Gastroesophageal sphincter (tissue), 3 donors: Measurements from ENCODE around the gene HILPDA.

Experiments used
- EP300 ChIP-seq: sonication (generic); formaldehyde crosslinking; IDR thresholded peaks from one replicate; pipeline ENCODE4 v1.6.1; 2017; ENCODE audit warnings: antibody characterized with exemption, mild to moderate bottlenecking
- POLR2A ChIP-seq, 2 donors: fragments of 450-650 bp; IDR thresholded peaks; one replicate each; pipeline ENCODE4 v1.6.1; 2017; ENCODE audit warnings: antibody characterized with exemption in 2 of 2, mild to moderate bottlenecking in 2 of 2, moderate library complexity in 1 of 2
- TF ChIP-seq, protein P1 (sequence below), 4 experiments: fragments of 200-600 bp in 2 of 4; fragments of 450-650 bp in 2 of 4; sonication (generic) in 1 of 4; IDR thresholded peaks; one replicate each; pipeline ENCODE4 v1.5.1; 2017 to 2019; ENCODE audit warnings: antibody characterized with exemption in 4 of 4, mild to moderate bottlenecking in 2 of 4, moderate library complexity in 2 of 4

DNA sequence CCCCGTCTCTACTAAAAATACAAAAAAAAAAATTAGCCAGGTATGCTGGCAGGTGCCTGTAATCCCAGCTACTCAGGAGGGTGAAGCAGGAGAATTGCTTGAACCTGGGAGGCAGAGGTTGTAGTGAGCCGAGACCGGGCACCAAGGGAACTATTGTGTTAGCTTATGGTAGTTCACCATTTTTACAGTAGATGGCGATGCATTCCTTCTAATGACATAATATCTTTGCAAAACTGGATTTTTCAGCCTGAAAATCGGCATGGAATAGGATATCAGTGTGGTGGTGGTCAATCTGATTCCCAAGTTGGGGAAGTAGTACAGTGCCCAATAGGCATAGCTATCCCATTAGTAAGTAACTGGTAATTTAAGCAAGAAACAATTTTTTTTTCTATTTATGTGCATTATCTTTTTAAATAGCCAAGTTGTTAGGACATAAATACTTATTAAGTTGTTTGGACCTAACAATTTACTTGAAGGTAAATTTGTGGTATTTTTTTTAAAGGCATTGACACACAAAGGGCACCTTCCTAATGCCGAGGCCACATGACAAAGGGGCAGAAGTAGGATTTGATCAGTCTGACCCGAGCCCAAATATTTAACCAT is 28.3 kb upstream of the HILPDA start:
- TF ChIP-seq, protein P1, sequence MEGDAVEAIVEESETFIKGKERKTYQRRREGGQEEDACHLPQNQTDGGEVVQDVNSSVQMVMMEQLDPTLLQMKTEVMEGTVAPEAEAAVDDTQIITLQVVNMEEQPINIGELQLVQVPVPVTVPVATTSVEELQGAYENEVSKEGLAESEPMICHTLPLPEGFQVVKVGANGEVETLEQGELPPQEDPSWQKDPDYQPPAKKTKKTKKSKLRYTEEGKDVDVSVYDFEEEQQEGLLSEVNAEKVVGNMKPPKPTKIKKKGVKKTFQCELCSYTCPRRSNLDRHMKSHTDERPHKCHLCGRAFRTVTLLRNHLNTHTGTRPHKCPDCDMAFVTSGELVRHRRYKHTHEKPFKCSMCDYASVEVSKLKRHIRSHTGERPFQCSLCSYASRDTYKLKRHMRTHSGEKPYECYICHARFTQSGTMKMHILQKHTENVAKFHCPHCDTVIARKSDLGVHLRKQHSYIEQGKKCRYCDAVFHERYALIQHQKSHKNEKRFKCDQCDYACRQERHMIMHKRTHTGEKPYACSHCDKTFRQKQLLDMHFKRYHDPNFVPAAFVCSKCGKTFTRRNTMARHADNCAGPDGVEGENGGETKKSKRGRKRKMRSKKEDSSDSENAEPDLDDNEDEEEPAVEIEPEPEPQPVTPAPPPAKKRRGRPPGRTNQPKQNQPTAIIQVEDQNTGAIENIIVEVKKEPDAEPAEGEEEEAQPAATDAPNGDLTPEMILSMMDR (IDR thresholded peaks at IDR 0.05) = peak; percentile 80 to 90 (median 88)
- TF ChIP-seq POLR2A (IDR thresholded peaks at IDR 0.05) = no peak
- no peak for TF ChIP-seq EP300
